ENCODE measurements around the gene ADAM19. TPM values are rescaled to one million over a fixed set of nuclear protein-coding genes. Genes with fewer than 3 reads are reported as not detected.
"Not testable (repeated sequence)": the region's sequence is repeated elsewhere in the genome, so short reads cannot be mapped to it uniquely, and the experiment has no call there.

Gene ADAM19
- total and polyA plus RNA-seq, 2 experiments from 2014 or later: 9.1 to 13.2 TPM

DNA sequence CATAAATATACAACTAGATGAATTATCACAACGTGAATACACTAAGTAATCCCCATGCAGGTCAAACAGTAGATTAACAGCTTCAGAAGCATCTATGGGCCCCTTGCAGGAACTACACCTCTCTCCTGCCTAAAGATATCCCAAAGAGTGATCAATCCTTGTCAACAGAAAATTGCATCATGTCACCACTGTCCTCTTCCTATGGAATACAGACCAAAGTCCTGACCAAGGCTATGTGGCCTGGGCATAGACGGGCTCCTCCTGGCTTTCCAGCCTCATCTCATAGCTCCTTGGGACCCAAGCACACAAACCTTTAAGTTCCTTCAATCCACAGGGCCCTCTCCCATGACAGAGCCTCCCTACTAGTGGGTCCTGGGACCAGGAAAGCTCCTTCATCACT, 90.2 kb downstream of the ADAM19 start:
- Mint-ChIP-seq H3K4me1 (no peaks in the 10 kb centered on the region), H3K27me3 (ENCODE audit: insufficient read depth, low read depth, poor library complexity) (no peaks in the 10 kb centered on the region), H3K4me3 (no peak overlapping the region), H3K9me3 (no peaks in the 10 kb centered on the region), H3K36me3 (ENCODE audit: low read depth) (peaks cover 15% of the 10 kb centered on the region), H3K27ac (peak overlapping the region; percentile 68; the same call in 1 of the 2 replicates)
- Histone ChIP-seq H3K4me3 (no peak overlapping the region), H3K27me3 (ENCODE audit: insufficient read depth) (no peaks in the 10 kb centered on the region), H3F3A (replicated peaks; ENCODE audit: low read depth) (no peaks in the 10 kb centered on the region), H4K20me1 (replicated peaks; ENCODE audit: insufficient read depth) (no peaks in the 10 kb centered on the region), H3K4me1 (ENCODE audit: insufficient read depth) (no peaks in the 10 kb centered on the region), H3K36me3 (ENCODE audit: insufficient read depth) (no peaks in the 10 kb centered on the region), H3K9me2 (ENCODE audit: insufficient read depth) (no peaks in the 10 kb centered on the region), H3K27ac (ENCODE audit: low read depth) (no peak overlapping the region), H2AFZ (no peak overlapping the region), H3K4me2 (no peak overlapping the region), H3K79me2 (replicated peaks; ENCODE audit: insufficient read depth) (no peaks in the 10 kb centered on the region)
- no peak for ATAC-seq
- no peak for DNase-seq (ENCODE audit: low spot score)
- TF ChIP-seq CREB1 (CRISPR knock-in tag; IDR thresholded peaks at IDR 0.05; ENCODE audit: low read depth): no peak

DNA sequence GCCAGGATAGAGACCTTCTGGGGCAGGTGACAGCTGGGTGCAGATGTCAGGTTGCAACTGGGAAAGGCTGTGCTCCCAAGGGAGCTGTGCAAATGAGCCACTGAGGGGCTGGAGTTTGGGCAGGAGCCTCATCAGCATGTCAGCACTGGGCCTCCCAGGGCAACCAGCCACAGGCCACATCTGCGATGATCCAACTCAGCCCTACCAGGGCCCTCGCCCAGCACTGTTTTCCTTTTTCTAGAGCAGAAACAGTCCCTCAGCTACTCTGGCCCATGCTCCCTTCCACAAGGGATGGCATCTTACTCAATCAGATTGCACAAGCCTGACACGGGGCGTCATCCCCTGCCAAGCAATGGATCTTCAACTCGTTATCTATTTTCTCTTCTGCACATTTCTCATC, 90.8 kb downstream of the ADAM19 start:
- peaks cover 15% of the 10 kb centered on the region for H3K36me3 Mint-ChIP-seq (ENCODE audit: low read depth)
- H3F3A ChIP-seq (replicated peaks; ENCODE audit: low read depth): no peaks in the 10 kb centered on the region
- no peak overlapping the region for H3K27ac Mint-ChIP-seq
- no peaks in the 10 kb centered on the region for H3K9me3 Mint-ChIP-seq
- TF ChIP-seq CREB1 (CRISPR knock-in tag; IDR thresholded peaks at IDR 0.05; ENCODE audit: low read depth) (no peak), ZNF114 (CRISPR knock-in tag; IDR thresholded peaks at IDR 0.05) (no peak), EZH2phosphoT487 (IDR thresholded peaks at IDR 0.05; ENCODE audit: unreplicated experiment) (no peak), ZNF331 (CRISPR knock-in tag; IDR thresholded peaks at IDR 0.05; ENCODE audit: low read depth) (no peak), STAT1 (IDR thresholded peaks at IDR 0.05; ENCODE audit: unreplicated experiment) (no peak), EZH2 (IDR thresholded peaks at IDR 0.05; ENCODE audit: low read depth, unreplicated experiment) (no peak)
- TF ChIP-seq, protein P1, sequence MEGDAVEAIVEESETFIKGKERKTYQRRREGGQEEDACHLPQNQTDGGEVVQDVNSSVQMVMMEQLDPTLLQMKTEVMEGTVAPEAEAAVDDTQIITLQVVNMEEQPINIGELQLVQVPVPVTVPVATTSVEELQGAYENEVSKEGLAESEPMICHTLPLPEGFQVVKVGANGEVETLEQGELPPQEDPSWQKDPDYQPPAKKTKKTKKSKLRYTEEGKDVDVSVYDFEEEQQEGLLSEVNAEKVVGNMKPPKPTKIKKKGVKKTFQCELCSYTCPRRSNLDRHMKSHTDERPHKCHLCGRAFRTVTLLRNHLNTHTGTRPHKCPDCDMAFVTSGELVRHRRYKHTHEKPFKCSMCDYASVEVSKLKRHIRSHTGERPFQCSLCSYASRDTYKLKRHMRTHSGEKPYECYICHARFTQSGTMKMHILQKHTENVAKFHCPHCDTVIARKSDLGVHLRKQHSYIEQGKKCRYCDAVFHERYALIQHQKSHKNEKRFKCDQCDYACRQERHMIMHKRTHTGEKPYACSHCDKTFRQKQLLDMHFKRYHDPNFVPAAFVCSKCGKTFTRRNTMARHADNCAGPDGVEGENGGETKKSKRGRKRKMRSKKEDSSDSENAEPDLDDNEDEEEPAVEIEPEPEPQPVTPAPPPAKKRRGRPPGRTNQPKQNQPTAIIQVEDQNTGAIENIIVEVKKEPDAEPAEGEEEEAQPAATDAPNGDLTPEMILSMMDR (conservative IDR thresholded peaks at IDR 0.05; ENCODE audit: low read depth in 2 of 2): no peak
- TF ChIP-seq, protein P2, sequence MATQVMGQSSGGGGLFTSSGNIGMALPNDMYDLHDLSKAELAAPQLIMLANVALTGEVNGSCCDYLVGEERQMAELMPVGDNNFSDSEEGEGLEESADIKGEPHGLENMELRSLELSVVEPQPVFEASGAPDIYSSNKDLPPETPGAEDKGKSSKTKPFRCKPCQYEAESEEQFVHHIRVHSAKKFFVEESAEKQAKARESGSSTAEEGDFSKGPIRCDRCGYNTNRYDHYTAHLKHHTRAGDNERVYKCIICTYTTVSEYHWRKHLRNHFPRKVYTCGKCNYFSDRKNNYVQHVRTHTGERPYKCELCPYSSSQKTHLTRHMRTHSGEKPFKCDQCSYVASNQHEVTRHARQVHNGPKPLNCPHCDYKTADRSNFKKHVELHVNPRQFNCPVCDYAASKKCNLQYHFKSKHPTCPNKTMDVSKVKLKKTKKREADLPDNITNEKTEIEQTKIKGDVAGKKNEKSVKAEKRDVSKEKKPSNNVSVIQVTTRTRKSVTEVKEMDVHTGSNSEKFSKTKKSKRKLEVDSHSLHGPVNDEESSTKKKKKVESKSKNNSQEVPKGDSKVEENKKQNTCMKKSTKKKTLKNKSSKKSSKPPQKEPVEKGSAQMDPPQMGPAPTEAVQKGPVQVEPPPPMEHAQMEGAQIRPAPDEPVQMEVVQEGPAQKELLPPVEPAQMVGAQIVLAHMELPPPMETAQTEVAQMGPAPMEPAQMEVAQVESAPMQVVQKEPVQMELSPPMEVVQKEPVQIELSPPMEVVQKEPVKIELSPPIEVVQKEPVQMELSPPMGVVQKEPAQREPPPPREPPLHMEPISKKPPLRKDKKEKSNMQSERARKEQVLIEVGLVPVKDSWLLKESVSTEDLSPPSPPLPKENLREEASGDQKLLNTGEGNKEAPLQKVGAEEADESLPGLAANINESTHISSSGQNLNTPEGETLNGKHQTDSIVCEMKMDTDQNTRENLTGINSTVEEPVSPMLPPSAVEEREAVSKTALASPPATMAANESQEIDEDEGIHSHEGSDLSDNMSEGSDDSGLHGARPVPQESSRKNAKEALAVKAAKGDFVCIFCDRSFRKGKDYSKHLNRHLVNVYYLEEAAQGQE (IDR thresholded peaks at IDR 0.05; ENCODE audit: unreplicated experiment): no peak
- H3K4me3 ChIP-seq: no peak overlapping the region
- H3K4me1 ChIP-seq (ENCODE audit: insufficient read depth): 0 out of 2 replicates have a peak, but pooled peaks cover under 1% of the 10 kb centered on the region
- no peak overlapping the region for H2AFZ ChIP-seq
- H3K4me2 ChIP-seq: no peak overlapping the region
- no peaks in the 10 kb centered on the region for H3K27me3 ChIP-seq (ENCODE audit: insufficient read depth)
- DNase-seq (ENCODE audit: low spot score) (no peak), ATAC-seq (no peak)
- H3K27ac ChIP-seq (ENCODE audit: low read depth): no peak overlapping the region
- no peaks in the 10 kb centered on the region for H4K20me1 ChIP-seq (replicated peaks; ENCODE audit: insufficient read depth)
- peaks cover 3% of the 10 kb centered on the region for H3K4me1 Mint-ChIP-seq
- no peak overlapping the region for H3K4me3 Mint-ChIP-seq
- no peaks in the 10 kb centered on the region for H3K79me2 ChIP-seq (replicated peaks; ENCODE audit: insufficient read depth)
- no peaks in the 10 kb centered on the region for H3K9me2 ChIP-seq (ENCODE audit: insufficient read depth)
- no peaks in the 10 kb centered on the region for H3K36me3 ChIP-seq (ENCODE audit: insufficient read depth)
- no peaks in the 10 kb centered on the region for H3K27me3 Mint-ChIP-seq (ENCODE audit: insufficient read depth, low read depth, poor library complexity)

DNA sequence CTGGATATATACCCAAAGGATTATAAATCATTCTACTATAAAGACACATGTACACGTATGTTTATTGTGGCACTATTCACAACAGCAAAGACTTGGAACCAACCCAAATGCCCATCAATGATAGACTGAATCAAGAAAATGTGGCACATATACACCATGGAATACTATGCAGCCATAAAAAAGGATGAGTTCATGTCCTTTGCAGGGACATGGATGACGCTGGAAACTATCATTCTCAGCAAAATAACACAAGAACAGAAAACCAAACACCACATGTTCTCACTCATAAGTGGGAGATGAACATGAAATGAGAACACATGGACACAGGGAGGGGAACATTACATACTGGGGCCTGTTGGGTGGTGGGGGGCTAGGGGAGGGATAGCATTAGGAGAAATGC, 92.9 kb downstream of the ADAM19 start:
- H3K4me2 ChIP-seq; H3K79me2 ChIP-seq (replicated peaks; ENCODE audit: insufficient read depth); H3K9me3 Mint-ChIP-seq; H3K4me3 ChIP-seq; H4K20me1 ChIP-seq (replicated peaks; ENCODE audit: insufficient read depth); H3K4me1 ChIP-seq (ENCODE audit: insufficient read depth); DNase-seq (ENCODE audit: low spot score); H3K27ac Mint-ChIP-seq; ATAC-seq; H3F3A ChIP-seq (replicated peaks; ENCODE audit: low read depth); H3K36me3 ChIP-seq (ENCODE audit: insufficient read depth); H3K9me2 ChIP-seq (ENCODE audit: insufficient read depth); H3K4me3 Mint-ChIP-seq; H2AFZ ChIP-seq; H3K27me3 Mint-ChIP-seq (ENCODE audit: insufficient read depth, low read depth, poor library complexity); H3K27me3 ChIP-seq (ENCODE audit: insufficient read depth); H3K27ac ChIP-seq (ENCODE audit: low read depth): not testable (repeated sequence)
- H3K36me3 Mint-ChIP-seq (ENCODE audit: low read depth): peaks cover 11% of the 10 kb centered on the region
- peaks cover 20% of the 10 kb centered on the region for H3K4me1 Mint-ChIP-seq

All from GM23338 (cell line).